ENCODE results near the gene AATF. TPM values are rescaled to one million over a fixed set of nuclear protein-coding genes. Genes with fewer than 3 reads are reported as not detected.

AATF gene
- total and polyA plus RNA-seq, 9 of the 15 experiments (the other 6 are each of a cell fraction or from before 2014, with no cell fraction given) = 34.5 to 133 (median 90.1) TPM

- ChIA-PET POLR2A (interaction anchor here (0.6 to 2.9 kb wide), 4 partner anchors 9 to 31 kb away, joined by 3 to 8 read pairs (median 6); no protein-coding TSS in a partner anchor), CTCF (ENCODE audit: low intra/inter-chr PET ratio) (no interaction called here)
- peak; percentile 31; the same call in 2 of the 3 replicates for ATAC-seq
- no peak for FAIRE-seq
- Histone ChIP-seq H2AFZ (ENCODE audit: low read depth, low read length) (0 out of 2 replicates have a peak overlapping the region, but pooled peaks have one; percentile 39), H3K79me2 (ENCODE audit: control insufficient read depth, insufficient read depth, low read length) (no peaks in the 10 kb centered on the region), H3K4me1 (replicated peaks in 1 of 2; ENCODE audit: control insufficient read depth in 2 of 2, insufficient read depth in 2 of 2, low read length in 2 of 2) (peaks cover 16 to 21% of the 10 kb centered on the region in 2 experiments), H3K27ac (ENCODE audit: extremely low read depth, low read depth, low read length) (no peak overlapping the region), H3K4me2 (ENCODE audit: insufficient read depth, low read length) (no peak overlapping the region), H3K9me3 (replicated peaks; ENCODE audit: control insufficient read depth, insufficient read depth, low read depth, low read length) (no peaks in the 10 kb centered on the region), H4K20me1 (replicated peaks; ENCODE audit: control insufficient read depth, insufficient read depth, low read length) (0 out of 2 replicates have a peak, but pooled peaks cover 4% of the 10 kb centered on the region), H3K36me3 (ENCODE audit: control insufficient read depth, insufficient read depth, low read length) (no peaks in the 10 kb centered on the region), H3K27me3 (ENCODE audit: control insufficient read depth in 2 of 2, insufficient read depth in 2 of 2, low read length in 2 of 2) (no peaks in the 10 kb centered on the region; a peak in 1 of 5 replicates), H3K9me1 (ENCODE audit: control insufficient read depth, insufficient read depth, low read length) (no peaks in the 10 kb centered on the region), H3K9ac (ENCODE audit: insufficient read depth in 1 of 2, low read depth in 2 of 2, low read length in 2 of 2) (peak overlapping the region in 1 of 2 experiments; percentile 27; a peak in 1 of 4 replicates), H3K4me3 (no peak overlapping the region)
- no TSS peak for BruUV-seq (replicated peaks)
- DNase-seq (ENCODE audit: extremely low read depth in 1 of 4, low spot score in 3 of 4) = peak in 2 of 4 experiments; percentile 21 to 54
- in situ Hi-C loops (cut with MboI) (no loop called here), intact Hi-C loops (cut with micrococcal nuclease) (no loop called here)
- 23% methylated on average over 2 of the region's 3 CpGs for WGBS (ENCODE audit: insufficient coverage, low coverage, missing lambda C conversion rate)
- TF ChIP-seq REST (IDR thresholded peaks at IDR 0.05; ENCODE audit: borderline replicate concordance) (0 out of 2 replicates have a peak, but pooled peaks have one; percentile 11), REST (CRISPR knock-in tag; IDR thresholded peaks at IDR 0.05; ENCODE audit: low read depth) (no peak), CBFB (CRISPR knock-in tag; IDR thresholded peaks at IDR 0.05) (no peak), TRIM25 (IDR thresholded peaks at IDR 0.05; ENCODE audit: borderline replicate concordance) (no peak), ZNF280B (CRISPR knock-in tag; IDR thresholded peaks at IDR 0.05) (no peak), EGR1 (conservative IDR thresholded peaks at IDR 0.05) (peak; percentile 83), ATF1 (CRISPR knock-in tag; IDR thresholded peaks at IDR 0.05) (no peak), ATF1 (tag; IDR thresholded peaks at IDR 0.05) (no peak), HNRNPUL1 (IDR thresholded peaks at IDR 0.05; ENCODE audit: low read length) (no peak), HOXB6 (CRISPR knock-in tag; IDR thresholded peaks at IDR 0.05; ENCODE audit: borderline replicate concordance) (no peak), CAMTA2 (CRISPR knock-in tag; conservative IDR thresholded peaks at IDR 0.05) (no peak), ZNF77 (CRISPR knock-in tag; IDR thresholded peaks at IDR 0.05) (no peak), ZNF263 (CRISPR knock-in tag; IDR thresholded peaks at IDR 0.05; ENCODE audit: borderline replicate concordance) (peak; percentile 69; the same call in 1 of the 2 replicates)
These were observed 30.5 kb upstream of the AATF start for GRCh38 chr17:36918211-36918691.
